ENCODE results near the gene CIZ1. TPM values are rescaled to one million over a fixed set of nuclear protein-coding genes. Genes with fewer than 3 reads are reported as not detected.

CIZ1 gene
- total and polyA plus RNA-seq, 2 donors = 25.4 to 36.5 TPM

- H3K27me3 ChIP-seq (ENCODE audit: control insufficient read depth in 2 of 2, insufficient read depth in 1 of 2, low read length in 1 of 2) = no peaks in the 10 kb centered on the region
- DNase-seq (ENCODE audit: low read depth in 6 of 9, low spot score in 9 of 9) = no peak
- peaks cover 1 to 14% of the 10 kb centered on the region in 2 donors for H3K9me3 ChIP-seq (ENCODE audit: control insufficient read depth in 2 of 2, insufficient read depth in 1 of 2, low read length in 1 of 2)
- H3K27ac ChIP-seq (ENCODE audit: low read depth in 1 of 2, low read length in 1 of 2) = no peak overlapping the region
- 88% methylated on average over 4 of the region's 4 CpGs for WGBS
- peaks cover 52 to 61% of the 10 kb centered on the region in 2 donors for H3K36me3 ChIP-seq (ENCODE audit: control insufficient read depth in 2 of 2, insufficient read depth in 2 of 2, low read length in 1 of 2)
- no peaks in the 10 kb centered on the region for H3K4me1 ChIP-seq (ENCODE audit: control insufficient read depth in 2 of 2, insufficient read depth in 2 of 2, low read length in 2 of 2)
- H3K4me3 ChIP-seq (ENCODE audit: low read length in 2 of 2) = no peak overlapping the region
Observed at GRCh38 chr9:128174062-128174461, 17.3 kb downstream of the CIZ1 start.

- Histone ChIP-seq H3K36me3 (ENCODE audit: control insufficient read depth in 2 of 2, insufficient read depth in 2 of 2, low read length in 1 of 2) (peaks cover 45 to 56% of the 10 kb centered on the region in 2 donors), H3K4me1 (ENCODE audit: control insufficient read depth in 2 of 2, insufficient read depth in 2 of 2, low read length in 2 of 2) (no peaks in the 10 kb centered on the region), H3K27ac (ENCODE audit: low read depth in 1 of 2, low read length in 1 of 2) (no peak overlapping the region), H3K27me3 (ENCODE audit: control insufficient read depth in 2 of 2, insufficient read depth in 1 of 2, low read length in 1 of 2) (no peaks in the 10 kb centered on the region), H3K4me3 (ENCODE audit: low read length in 2 of 2) (no peak overlapping the region), H3K9me3 (ENCODE audit: control insufficient read depth in 2 of 2, insufficient read depth in 1 of 2, low read length in 1 of 2) (no peaks in the 10 kb centered on the region)
- 97% methylated on average over 8 of the region's 8 CpGs for WGBS
- no peak for DNase-seq (ENCODE audit: low read depth in 6 of 9, low spot score in 9 of 9)
Observed at GRCh38 chr9:128169925-128170324, 21.4 kb downstream of the CIZ1 start.

DNA sequence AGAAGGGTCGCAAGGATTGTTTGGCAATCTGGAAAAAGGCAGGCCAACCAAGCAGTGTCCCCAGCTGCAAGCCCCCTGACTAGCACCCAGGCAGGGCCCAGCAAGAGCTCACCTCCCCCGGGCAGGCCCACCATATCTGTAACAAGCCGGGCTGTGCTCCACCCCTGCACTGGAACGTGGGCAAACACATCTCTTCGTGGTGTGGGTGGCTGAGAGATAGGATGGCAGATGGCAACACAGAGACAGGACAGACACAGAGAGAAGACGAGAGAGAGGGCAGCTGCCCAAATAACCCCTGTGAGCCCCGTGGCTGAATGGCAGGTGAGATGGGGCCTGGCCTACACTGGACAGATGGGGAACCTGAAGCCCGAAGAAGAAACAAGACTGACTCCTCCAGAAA lies 21.9 kb downstream of the CIZ1 start:
- H3K27me3 ChIP-seq (ENCODE audit: control insufficient read depth in 2 of 2, insufficient read depth in 1 of 2, low read length in 1 of 2) = no peaks in the 10 kb centered on the region
- WGBS = 99% methylated on average over 8 of the region's 8 CpGs
- H3K4me3 ChIP-seq (ENCODE audit: low read length in 2 of 2) = no peak overlapping the region
- no peak overlapping the region for H3K27ac ChIP-seq (ENCODE audit: low read depth in 1 of 2, low read length in 1 of 2)
- H3K36me3 ChIP-seq (ENCODE audit: control insufficient read depth in 2 of 2, insufficient read depth in 2 of 2, low read length in 1 of 2) = peaks cover 50 to 56% of the 10 kb centered on the region in 2 donors
- H3K9me3 ChIP-seq (ENCODE audit: control insufficient read depth in 2 of 2, insufficient read depth in 1 of 2, low read length in 1 of 2) = no peaks in the 10 kb centered on the region
- DNase-seq (ENCODE audit: low read depth in 6 of 9, low spot score in 9 of 9) = no peak
- H3K4me1 ChIP-seq (ENCODE audit: control insufficient read depth in 2 of 2, insufficient read depth in 2 of 2, low read length in 2 of 2) = no peaks in the 10 kb centered on the region

- Histone ChIP-seq H3K4me3 (ENCODE audit: low read length in 2 of 2) (no peak overlapping the region), H3K4me1 (ENCODE audit: control insufficient read depth in 2 of 2, insufficient read depth in 2 of 2, low read length in 2 of 2) (no peaks in the 10 kb centered on the region), H3K27ac (ENCODE audit: low read depth in 1 of 2, low read length in 1 of 2) (no peak overlapping the region), H3K36me3 (ENCODE audit: control insufficient read depth in 2 of 2, insufficient read depth in 2 of 2, low read length in 1 of 2) (peaks cover 50 to 56% of the 10 kb centered on the region in 2 donors), H3K27me3 (ENCODE audit: control insufficient read depth in 2 of 2, insufficient read depth in 1 of 2, low read length in 1 of 2) (no peaks in the 10 kb centered on the region), H3K9me3 (ENCODE audit: control insufficient read depth in 2 of 2, insufficient read depth in 1 of 2, low read length in 1 of 2) (no peaks in the 10 kb centered on the region)
- no peak for DNase-seq (ENCODE audit: low read depth in 6 of 9, low spot score in 9 of 9)
- 97% methylated on average over 8 of the region's 8 CpGs for WGBS
Observed at GRCh38 chr9:128168731-128169308, 22.6 kb downstream of the CIZ1 start.

DNA sequence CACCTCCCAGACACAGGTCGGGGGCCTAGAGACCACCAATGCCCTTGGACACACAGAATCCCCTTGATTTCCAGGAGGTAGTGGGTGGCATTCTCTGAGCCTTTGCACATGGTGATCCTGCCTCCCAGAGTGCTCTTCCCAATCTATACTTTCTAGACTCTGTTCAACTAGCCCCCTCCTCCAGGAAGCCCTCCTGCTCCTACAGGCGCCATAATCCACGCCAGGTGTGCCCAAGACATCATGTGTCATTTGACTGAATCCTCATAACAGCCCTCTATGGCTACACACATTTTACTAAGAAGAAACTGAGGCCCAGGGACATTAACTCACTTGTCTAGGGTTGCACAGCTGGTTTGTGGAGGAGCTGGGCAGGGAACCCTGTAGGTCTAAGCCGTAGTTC lies 24.2 kb downstream of the CIZ1 start:
- H3K27me3 ChIP-seq (ENCODE audit: control insufficient read depth in 2 of 2, insufficient read depth in 1 of 2, low read length in 1 of 2) = no peaks in the 10 kb centered on the region
- no peaks in the 10 kb centered on the region for H3K4me1 ChIP-seq (ENCODE audit: control insufficient read depth in 2 of 2, insufficient read depth in 2 of 2, low read length in 2 of 2)
- H3K9me3 ChIP-seq (ENCODE audit: control insufficient read depth in 2 of 2, insufficient read depth in 1 of 2, low read length in 1 of 2) = no peaks in the 10 kb centered on the region
- no peak overlapping the region for H3K4me3 ChIP-seq (ENCODE audit: low read length in 2 of 2)
- no peak overlapping the region for H3K27ac ChIP-seq (ENCODE audit: low read depth in 1 of 2, low read length in 1 of 2)
- 97% methylated on average over 4 of the region's 4 CpGs for WGBS
- H3K36me3 ChIP-seq (ENCODE audit: control insufficient read depth in 2 of 2, insufficient read depth in 2 of 2, low read length in 1 of 2) = peaks cover 66 to 72% of the 10 kb centered on the region in 2 donors
- no peak for DNase-seq (ENCODE audit: low read depth in 6 of 9, low spot score in 9 of 9)

- Histone ChIP-seq H3K9me3 (ENCODE audit: control insufficient read depth in 2 of 2, insufficient read depth in 1 of 2, low read length in 1 of 2) (no peaks in the 10 kb centered on the region), H3K36me3 (ENCODE audit: control insufficient read depth in 2 of 2, insufficient read depth in 2 of 2, low read length in 1 of 2) (peaks cover 68 to 75% of the 10 kb centered on the region in 2 donors), H3K4me1 (ENCODE audit: control insufficient read depth in 2 of 2, insufficient read depth in 2 of 2, low read length in 2 of 2) (peaks cover 2% of the 10 kb centered on the region in 2 donors), H3K27me3 (ENCODE audit: control insufficient read depth in 2 of 2, insufficient read depth in 1 of 2, low read length in 1 of 2) (no peaks in the 10 kb centered on the region), H3K27ac (ENCODE audit: low read depth in 1 of 2, low read length in 1 of 2) (no peak overlapping the region), H3K4me3 (ENCODE audit: low read length in 2 of 2) (no peak overlapping the region)
- no peak for DNase-seq (ENCODE audit: low read depth in 6 of 9, low spot score in 9 of 9)
- WGBS = 97% methylated on average over 18 of the region's 18 CpGs
Observed at GRCh38 chr9:128166169-128166568, 25.2 kb downstream of the CIZ1 start.

DNA sequence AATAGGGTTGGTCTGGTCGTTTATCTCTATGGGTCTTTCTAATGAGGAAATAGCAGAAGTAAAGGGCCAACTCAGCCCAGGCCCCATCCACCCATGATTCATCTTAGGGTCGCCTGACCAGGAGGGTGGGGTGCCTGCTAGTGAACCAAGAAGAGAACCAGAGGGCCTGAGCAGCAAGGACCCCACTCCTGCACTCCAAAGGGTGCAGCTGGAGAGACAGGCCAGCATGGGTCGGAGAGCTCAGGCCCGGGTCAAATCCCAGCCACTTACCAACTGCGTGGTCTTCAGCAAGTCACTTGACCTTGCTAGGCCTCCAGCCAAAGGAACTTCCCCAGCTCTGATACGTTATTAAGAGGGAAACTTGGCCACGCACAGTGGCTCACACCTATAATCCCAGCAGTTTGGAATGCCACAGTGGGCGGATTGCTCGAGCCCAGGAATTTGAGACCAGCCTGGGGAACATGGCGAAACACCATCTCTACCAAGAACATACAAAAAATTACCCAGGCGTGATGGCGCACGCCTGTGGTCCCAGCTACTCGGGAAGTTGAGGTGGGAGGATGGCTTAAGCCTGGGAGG lies 27.0 kb downstream of the CIZ1 start:
- H3K9me3 ChIP-seq (ENCODE audit: control insufficient read depth in 2 of 2, insufficient read depth in 1 of 2, low read length in 1 of 2) = no peaks in the 10 kb centered on the region
- H3K4me1 ChIP-seq (ENCODE audit: control insufficient read depth in 2 of 2, insufficient read depth in 2 of 2, low read length in 2 of 2) = peaks cover 3 to 14% of the 10 kb centered on the region in 2 donors
- H3K4me3 ChIP-seq (ENCODE audit: low read length in 2 of 2) = no peak overlapping the region
- H3K36me3 ChIP-seq (ENCODE audit: control insufficient read depth in 2 of 2, insufficient read depth in 2 of 2, low read length in 1 of 2) = peaks cover 62 to 63% of the 10 kb centered on the region in 2 donors
- H3K27ac ChIP-seq (ENCODE audit: low read depth in 1 of 2, low read length in 1 of 2) = no peak overlapping the region
- 94% methylated on average over 14 of the region's 14 CpGs for WGBS
- no peaks in the 10 kb centered on the region for H3K27me3 ChIP-seq (ENCODE audit: control insufficient read depth in 2 of 2, insufficient read depth in 1 of 2, low read length in 1 of 2)
- no peak for DNase-seq (ENCODE audit: low read depth in 6 of 9, low spot score in 9 of 9)

- no peak overlapping the region for H3K27ac ChIP-seq (ENCODE audit: low read depth in 1 of 2, low read length in 1 of 2)
- 98% methylated on average over 10 of the region's 10 CpGs for WGBS
- H3K4me3 ChIP-seq (ENCODE audit: low read length in 2 of 2) = no peak overlapping the region
- peaks cover 55 to 56% of the 10 kb centered on the region in 2 donors for H3K36me3 ChIP-seq (ENCODE audit: control insufficient read depth in 2 of 2, insufficient read depth in 2 of 2, low read length in 1 of 2)
- peaks cover 3 to 17% of the 10 kb centered on the region in 2 donors for H3K4me1 ChIP-seq (ENCODE audit: control insufficient read depth in 2 of 2, insufficient read depth in 2 of 2, low read length in 2 of 2)
- no peak for DNase-seq (ENCODE audit: low read depth in 6 of 9, low spot score in 9 of 9)
- H3K27me3 ChIP-seq (ENCODE audit: control insufficient read depth in 2 of 2, insufficient read depth in 1 of 2, low read length in 1 of 2) = no peaks in the 10 kb centered on the region
- no peaks in the 10 kb centered on the region for H3K9me3 ChIP-seq (ENCODE audit: control insufficient read depth in 2 of 2, insufficient read depth in 1 of 2, low read length in 1 of 2)
Observed at GRCh38 chr9:128163523-128164306, 27.7 kb downstream of the CIZ1 start.

DNA sequence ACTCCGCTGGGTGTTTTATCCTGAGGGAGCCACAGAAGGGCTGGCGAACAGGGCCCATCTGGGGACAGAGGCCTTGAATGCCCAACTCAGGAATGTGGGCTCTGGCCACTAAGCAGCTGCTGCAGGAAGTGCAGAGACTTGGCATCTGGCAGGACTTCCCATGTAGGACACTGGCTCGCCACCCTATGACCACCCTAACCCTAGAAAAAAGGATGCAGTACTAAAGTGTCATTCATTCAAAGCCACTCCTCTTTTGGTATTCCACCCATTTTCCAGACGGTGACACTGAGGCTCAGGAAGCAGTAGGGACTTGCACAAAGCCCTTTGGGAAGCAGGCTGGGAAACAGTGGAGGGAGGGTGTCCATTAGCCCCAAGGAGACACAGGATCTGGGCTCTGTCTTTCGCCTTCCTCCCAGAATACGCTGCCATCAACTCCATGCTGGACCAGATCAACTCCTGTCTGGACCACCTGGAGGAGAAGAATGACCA lies 28.3 kb downstream of the CIZ1 start:
- Histone ChIP-seq H3K9me3 (ENCODE audit: control insufficient read depth in 2 of 2, insufficient read depth in 1 of 2, low read length in 1 of 2) (no peaks in the 10 kb centered on the region), H3K27me3 (ENCODE audit: control insufficient read depth in 2 of 2, insufficient read depth in 1 of 2, low read length in 1 of 2) (no peaks in the 10 kb centered on the region), H3K36me3 (ENCODE audit: control insufficient read depth in 2 of 2, insufficient read depth in 2 of 2, low read length in 1 of 2) (peaks cover 50 to 52% of the 10 kb centered on the region in 2 donors), H3K27ac (ENCODE audit: low read depth in 1 of 2, low read length in 1 of 2) (no peak overlapping the region), H3K4me3 (ENCODE audit: low read length in 2 of 2) (no peak overlapping the region), H3K4me1 (ENCODE audit: control insufficient read depth in 2 of 2, insufficient read depth in 2 of 2, low read length in 2 of 2) (peaks cover 3 to 17% of the 10 kb centered on the region in 2 donors)
- DNase-seq (ENCODE audit: low read depth in 6 of 9, low spot score in 9 of 9) = no peak
- WGBS = over 99% methylated on average over 6 of the region's 6 CpGs
